Osteocyte (in vitro differentiated cells): ENCODE data around the gene RAB6A. TPM values are rescaled to one million over a fixed set of nuclear protein-coding genes. Genes with fewer than 3 reads are reported as not detected.

ENCODE experiments used
- DNase-seq: peaks from one replicate; pipeline ENCODE4 v3.0.0; 2021; ENCODE audit warnings: mixed read lengths; ENCODE audit not compliant: unreplicated experiment; ENCODE audit errors: extremely low spot score
- H3K27ac Mint-ChIP-seq: one replicate; pipeline ENCODE4 v1.8.0; 2021; ENCODE audit warnings: mild to moderate bottlenecking, mixed read lengths; ENCODE audit not compliant: unreplicated experiment
- H3K27me3 Mint-ChIP-seq: one replicate; pipeline ENCODE4 v1.8.0; 2021; ENCODE audit warnings: mixed read lengths; ENCODE audit not compliant: unreplicated experiment
- H3K36me3 Mint-ChIP-seq: one replicate; pipeline ENCODE4 v1.8.0; 2021; ENCODE audit warnings: mixed read lengths; ENCODE audit not compliant: unreplicated experiment
- H3K4me1 Mint-ChIP-seq: one replicate; pipeline ENCODE4 v1.8.0; 2021; ENCODE audit warnings: mixed read lengths; ENCODE audit not compliant: unreplicated experiment
- H3K4me3 Mint-ChIP-seq: one replicate; pipeline ENCODE4 v1.8.0; 2021; ENCODE audit warnings: mild to moderate bottlenecking, moderate library complexity, mixed read lengths; ENCODE audit not compliant: unreplicated experiment
- H3K9me3 Mint-ChIP-seq: one replicate; pipeline ENCODE4 v1.8.0; 2021; ENCODE audit warnings: mixed read lengths; ENCODE audit not compliant: unreplicated experiment
- CTCF ChIP-seq: fragments of 200-600 bp; sonication (generic); IDR thresholded peaks from 2 replicates; pipeline ENCODE4 v1.5.0; 2021; ENCODE audit warnings: antibody characterized with exemption, mild to moderate bottlenecking, moderate library complexity
- total RNA-seq: library from RNA; stranded (reverse); gene quantifications from 2 replicates; pipeline ENCODE4 v1.2.1, GENCODE V29; 2021

Gene RAB6A
- total RNA-seq, 1 donor from 2014 or later, result 145 TPM

DNA sequence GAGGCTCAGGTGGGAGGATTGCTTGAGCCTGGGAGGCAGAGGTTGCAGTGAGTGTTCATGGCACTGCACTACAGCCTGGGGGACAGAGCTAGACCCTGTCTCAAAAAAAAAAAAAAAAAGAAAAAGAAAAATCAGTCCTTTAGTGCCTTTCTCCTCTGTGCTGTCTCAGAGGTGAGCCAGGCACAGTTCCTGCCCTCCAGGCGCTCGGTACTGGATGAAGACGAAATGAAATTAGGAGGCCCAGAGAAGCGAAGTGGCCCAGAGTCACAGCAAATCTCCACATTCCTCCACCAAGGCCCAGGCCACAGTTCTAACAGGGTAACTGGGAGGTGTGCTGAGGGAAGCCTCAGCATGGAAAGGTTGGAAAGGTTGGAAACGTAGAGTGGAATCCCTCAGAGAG is 109.6 kb downstream of the RAB6A start:
- Mint-ChIP-seq H3K4me1 (peaks cover 4% of the 10 kb centered on the region), H3K27me3 (peaks cover 9% of the 10 kb centered on the region)

DNA sequence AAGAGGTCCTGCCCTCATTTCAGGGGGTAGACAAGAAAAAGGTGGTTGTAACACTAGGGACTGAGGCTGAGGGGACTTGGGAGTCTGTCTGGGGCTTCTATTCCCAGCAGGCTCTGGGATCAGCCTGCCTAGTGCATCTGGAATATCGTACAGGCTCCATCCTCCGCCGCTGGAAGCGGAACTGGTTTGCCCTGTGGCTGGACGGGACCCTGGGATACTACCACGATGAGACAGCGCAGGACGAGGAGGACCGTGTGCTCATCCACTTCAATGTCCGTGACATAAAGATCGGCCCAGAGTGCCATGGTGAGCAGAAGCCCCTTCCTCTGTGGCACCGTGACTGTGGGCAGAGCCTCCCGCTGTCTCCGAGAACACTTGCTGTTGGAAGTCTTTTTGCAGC is 110.5 kb downstream of the RAB6A start:
- Mint-ChIP-seq H3K36me3 (no peaks in the 10 kb centered on the region), H3K4me1 (peaks cover 4% of the 10 kb centered on the region), H3K9me3 (no peaks in the 10 kb centered on the region), H3K27ac (no peak overlapping the region), H3K27me3 (peaks cover 15% of the 10 kb centered on the region), H3K4me3 (no peak overlapping the region)
- TF ChIP-seq CTCF, result no peak
- DNase-seq, result no peak

More for the DNA sequence above, 109.6 kb downstream of the RAB6A start:
- H3K36me3 Mint-ChIP-seq, result no peaks in the 10 kb centered on the region
- H3K27ac Mint-ChIP-seq, result no peak overlapping the region
- no peaks in the 10 kb centered on the region for H3K9me3 Mint-ChIP-seq
- no peak for TF ChIP-seq CTCF
- DNase-seq, result no peak
- H3K4me3 Mint-ChIP-seq, result no peak overlapping the region

- Mint-ChIP-seq H3K36me3 (no peaks in the 10 kb centered on the region), H3K4me1 (peaks cover 4% of the 10 kb centered on the region), H3K27ac (no peak overlapping the region), H3K9me3 (no peaks in the 10 kb centered on the region), H3K27me3 (peaks cover 20% of the 10 kb centered on the region), H3K4me3 (no peak overlapping the region)
- TF ChIP-seq CTCF, result no peak
- DNase-seq, result no peak
Measured at GRCh38 chr11:73649206-73649605, 111.7 kb downstream of the RAB6A start.

DNA sequence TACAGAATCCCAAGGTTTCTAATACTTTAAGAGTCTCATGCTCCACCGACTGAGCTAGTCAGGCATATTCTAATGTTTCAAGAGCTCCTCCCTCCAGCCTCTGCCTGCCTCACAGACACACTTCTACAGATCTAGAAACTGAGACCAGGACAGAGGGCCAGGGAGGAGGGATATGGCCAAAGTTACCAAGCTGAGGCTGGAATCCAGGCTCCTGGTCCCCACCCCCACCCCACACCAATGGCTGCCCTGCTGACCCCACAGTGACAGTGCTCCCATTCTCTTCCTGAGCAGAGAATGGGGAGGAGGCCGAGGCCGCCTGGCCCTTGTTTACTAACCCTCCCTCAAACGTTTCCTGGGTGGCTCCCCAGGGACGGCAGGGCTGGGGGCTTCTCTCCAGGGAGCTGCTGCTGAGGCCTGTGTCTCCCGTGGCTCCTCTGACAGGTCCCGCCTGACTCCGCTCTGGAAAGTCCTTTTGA is 112.3 kb downstream of the RAB6A start:
- Mint-ChIP-seq H3K4me3 (no peak overlapping the region), H3K27ac (no peak overlapping the region), H3K4me1 (peaks cover 4% of the 10 kb centered on the region), H3K27me3 (peaks cover 20% of the 10 kb centered on the region), H3K36me3 (no peaks in the 10 kb centered on the region), H3K9me3 (no peaks in the 10 kb centered on the region)
- DNase-seq, result no peak
- TF ChIP-seq CTCF, result no peak

GRCh38 chr11:73648121-73648520 is 112.8 kb downstream of the RAB6A start:
- H3K4me1 Mint-ChIP-seq, result peaks cover 4% of the 10 kb centered on the region
- no peaks in the 10 kb centered on the region for H3K9me3 Mint-ChIP-seq
- no peaks in the 10 kb centered on the region for H3K36me3 Mint-ChIP-seq
- H3K4me3 Mint-ChIP-seq, result no peak overlapping the region
- no peak for TF ChIP-seq CTCF
- no peak for DNase-seq
- peaks cover 20% of the 10 kb centered on the region for H3K27me3 Mint-ChIP-seq
- no peak overlapping the region for H3K27ac Mint-ChIP-seq
